Femur (tissue), 1 donor: ENCODE results near the gene DAPK2.
A peak's percentile ranks its signal among the peaks of the same experiment; 100 is the strongest.
"Not testable (repeated sequence)": the region's sequence is repeated elsewhere in the genome, so short reads cannot be mapped to it uniquely, and the experiment has no call there.

Experiments used
- DNase-seq: peaks from one replicate; pipeline ENCODE4 v3.0.0-alpha.2; 2017

Gene DAPK2

GRCh38 chr15:64046421-64047153 lies at the start of gene DAPK2:
Gene DAPK2 (minus strand): TSS chr15:64046485. CDS start chr15:64040261, 6,224 bp downstream.
- peak; percentile 63 for DNase-seq

- no peak for DNase-seq
Measured at GRCh38 chr15:64095431-64095794, 49.1 kb upstream of the DAPK2 start.

GRCh38 chr15:64093627-64094417 lies 47.5 kb upstream of the DAPK2 start, which contains the start of gene CIAO2A:
Gene CIAO2A (minus strand): TSS chr15:64093838. CDS start chr15:64093768, 70 bp downstream.
- DNase-seq: peak; percentile 98

GRCh38 chr15:64092864-64093626 lies 46.8 kb upstream of the DAPK2 start:
- DNase-seq: peak; percentile 56

- DNase-seq: no peak
Measured at GRCh38 chr15:64092075-64092820, 46.0 kb upstream of the DAPK2 start.

- DNase-seq: no peak
Measured at GRCh38 chr15:64090527-64090926, 44.2 kb upstream of the DAPK2 start.

GRCh38 chr15:64089543-64090280 lies 43.4 kb upstream of the DAPK2 start:
- DNase-seq: no peak

- DNase-seq: no peak
Measured at GRCh38 chr15:64082757-64083156, 36.5 kb upstream of the DAPK2 start.

- not testable (repeated sequence) for DNase-seq
Measured at GRCh38 chr15:64073496-64073895, 27.2 kb upstream of the DAPK2 start.

- DNase-seq: no peak
Measured at GRCh38 chr15:64072812-64073211, 26.5 kb upstream of the DAPK2 start.

- DNase-seq: no peak
Measured at GRCh38 chr15:64071931-64072765, 25.9 kb upstream of the DAPK2 start.

- no peak for DNase-seq
Measured at GRCh38 chr15:64070965-64071851, 24.9 kb upstream of the DAPK2 start.

- no peak for DNase-seq
Measured at GRCh38 chr15:64070106-64070505, 23.8 kb upstream of the DAPK2 start.

- DNase-seq: no peak
Measured at GRCh38 chr15:64068133-64068532, 21.8 kb upstream of the DAPK2 start.

- peak; percentile 76 for DNase-seq
Measured at GRCh38 chr15:64067564-64068030, 21.3 kb upstream of the DAPK2 start.

GRCh38 chr15:64066451-64066850 lies 20.2 kb upstream of the DAPK2 start:
- DNase-seq: no peak

GRCh38 chr15:64060716-64061115 lies 14.4 kb upstream of the DAPK2 start:
- no peak for DNase-seq

GRCh38 chr15:64059104-64059503 lies 12.8 kb upstream of the DAPK2 start:
- not testable (repeated sequence) for DNase-seq

- no peak for DNase-seq
Measured at GRCh38 chr15:64058279-64058678, 12.0 kb upstream of the DAPK2 start.

- DNase-seq: not testable (repeated sequence)
Measured at GRCh38 chr15:64053674-64054073, 7.4 kb upstream of the DAPK2 start.
